Tibial artery (tissue), 4 donors: ENCODE data around the gene CCT2.
"Not testable (repeated sequence)": the region's sequence is repeated elsewhere in the genome, so short reads cannot be mapped to it uniquely, and the experiment has no call there.

Experiments
- DNase-seq, 2 donors: peaks; one replicate each; pipeline ENCODE4 v3.0.0-alpha.2; 2019
- H3K27ac ChIP-seq, 2 donors: fragments of 200-600 bp; sonication (generic) in 1 of 2; 1 replicate in 1 of 2; 2 replicates in 1 of 2; pipeline ENCODE4 v1.5.1; 2018 to 2019; ENCODE audit warnings: mild to moderate bottlenecking in 1 of 2
- H3K27me3 ChIP-seq, 2 donors: fragments of 200-600 bp; sonication (generic) in 1 of 2; one replicate each; pipeline versions ENCODE4 v1.5.1 to v1.6.0; 2016 to 2019
- H3K36me3 ChIP-seq, 3 donors: fragments of 200-600 bp; sonication (generic) in 2 of 3; one replicate each; pipeline ENCODE4 v1.5.1; 2016 to 2019; ENCODE audit warnings: mild to moderate bottlenecking in 2 of 3
- H3K4me1 ChIP-seq, 4 donors: fragments of 200-600 bp; sonication (generic) in 2 of 4; 1 replicate in 3 of 4; 2 replicates in 1 of 4; pipeline ENCODE4 v1.5.1; 2016 to 2019
- H3K4me3 ChIP-seq, 2 donors: fragments of 200-600 bp; sonication (generic) in 1 of 2; 1 replicate in 1 of 2; 2 replicates in 1 of 2; pipeline ENCODE4 v1.5.1; 2018 to 2019; ENCODE audit warnings: mild to moderate bottlenecking in 2 of 2
- H3K9me3 ChIP-seq, 3 donors: fragments of 200-600 bp; sonication (generic) in 1 of 3; one replicate each; pipeline ENCODE4 v1.5.1; 2016 to 2019
- intact Hi-C: fragments of 100-400 bp; cut with DNase I; formaldehyde crosslinking; loops from one replicate; pipeline ENCODE4 v1.15.0; 2023; ENCODE audit warnings: low total_unique reads
- TF ChIP-seq, protein P1 (sequence below), 2 experiments: fragments of 200-600 bp in 1 of 2; fragments of 450-650 bp in 1 of 2; IDR thresholded peaks; one replicate each; pipeline ENCODE4 v1.5.1; 2017 to 2019; ENCODE audit warnings: antibody characterized with exemption in 2 of 2, mild to moderate bottlenecking in 1 of 2, moderate library complexity in 1 of 2

The CCT2 gene

DNA sequence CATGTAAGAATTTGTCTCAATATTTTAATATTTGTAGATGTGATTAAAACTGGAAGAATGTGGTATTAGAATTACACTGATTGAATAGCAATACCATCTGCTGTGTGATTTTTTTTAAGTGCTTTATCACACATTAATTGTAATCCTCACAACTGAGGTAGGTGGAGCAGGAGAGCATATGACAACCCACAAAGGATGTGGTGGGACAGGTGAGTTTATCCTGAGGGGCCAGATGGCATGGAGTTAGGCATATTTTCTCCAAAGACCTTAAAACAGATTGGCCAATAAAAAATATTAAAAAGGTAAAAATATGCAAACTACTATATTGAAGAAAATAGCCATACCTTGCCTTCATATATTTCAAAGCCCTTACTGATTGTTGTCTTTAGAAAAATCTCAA lies 17.7 kb downstream of the CCT2 start:
- Histone ChIP-seq H3K4me1 (no peaks in the 10 kb centered on the region), H3K4me3 (no peak overlapping the region), H3K27ac (no peak overlapping the region), H3K27me3 (no peaks in the 10 kb centered on the region), H3K9me3 (no peaks in the 10 kb centered on the region), H3K36me3 (peaks cover 52 to 57% (median 54%) of the 10 kb centered on the region in 3 donors)
- DNase-seq, result no peak
- intact Hi-C loops, result no loop called here
- TF ChIP-seq, protein P1, sequence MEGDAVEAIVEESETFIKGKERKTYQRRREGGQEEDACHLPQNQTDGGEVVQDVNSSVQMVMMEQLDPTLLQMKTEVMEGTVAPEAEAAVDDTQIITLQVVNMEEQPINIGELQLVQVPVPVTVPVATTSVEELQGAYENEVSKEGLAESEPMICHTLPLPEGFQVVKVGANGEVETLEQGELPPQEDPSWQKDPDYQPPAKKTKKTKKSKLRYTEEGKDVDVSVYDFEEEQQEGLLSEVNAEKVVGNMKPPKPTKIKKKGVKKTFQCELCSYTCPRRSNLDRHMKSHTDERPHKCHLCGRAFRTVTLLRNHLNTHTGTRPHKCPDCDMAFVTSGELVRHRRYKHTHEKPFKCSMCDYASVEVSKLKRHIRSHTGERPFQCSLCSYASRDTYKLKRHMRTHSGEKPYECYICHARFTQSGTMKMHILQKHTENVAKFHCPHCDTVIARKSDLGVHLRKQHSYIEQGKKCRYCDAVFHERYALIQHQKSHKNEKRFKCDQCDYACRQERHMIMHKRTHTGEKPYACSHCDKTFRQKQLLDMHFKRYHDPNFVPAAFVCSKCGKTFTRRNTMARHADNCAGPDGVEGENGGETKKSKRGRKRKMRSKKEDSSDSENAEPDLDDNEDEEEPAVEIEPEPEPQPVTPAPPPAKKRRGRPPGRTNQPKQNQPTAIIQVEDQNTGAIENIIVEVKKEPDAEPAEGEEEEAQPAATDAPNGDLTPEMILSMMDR (IDR thresholded peaks at IDR 0.05), result no peak

GRCh38 chr12:69603556-69603955 lies 18.3 kb downstream of the CCT2 start:
- DNase-seq, H3K27me3 ChIP-seq, intact Hi-C loops, H3K4me1 ChIP-seq, H3K27ac ChIP-seq, H3K9me3 ChIP-seq, H3K4me3 ChIP-seq: not testable (repeated sequence)
- peaks cover 46 to 51% (median 48%) of the 10 kb centered on the region in 3 donors for H3K36me3 ChIP-seq

DNA sequence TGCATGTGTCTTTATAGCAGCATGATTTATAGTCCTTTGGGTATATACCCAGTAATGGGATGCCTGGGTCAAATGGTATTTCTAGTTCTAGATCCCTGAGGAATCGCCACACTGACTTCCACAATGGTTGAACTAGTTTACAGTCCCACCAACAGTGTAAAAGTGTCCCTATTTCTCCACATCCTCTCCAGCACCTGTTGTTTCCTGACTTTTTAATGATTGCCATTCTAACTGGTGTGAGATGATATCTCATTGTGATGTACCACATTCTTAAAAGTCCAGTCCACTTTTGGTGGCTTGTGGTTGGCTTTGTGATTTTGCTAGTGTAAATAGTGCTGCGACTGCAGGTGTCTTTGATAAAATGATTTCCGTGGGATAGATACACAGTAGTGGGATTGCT lies 19.0 kb downstream of the CCT2 start:
- peaks cover 39 to 44% (median 41%) of the 10 kb centered on the region in 3 donors for H3K36me3 ChIP-seq

DNA sequence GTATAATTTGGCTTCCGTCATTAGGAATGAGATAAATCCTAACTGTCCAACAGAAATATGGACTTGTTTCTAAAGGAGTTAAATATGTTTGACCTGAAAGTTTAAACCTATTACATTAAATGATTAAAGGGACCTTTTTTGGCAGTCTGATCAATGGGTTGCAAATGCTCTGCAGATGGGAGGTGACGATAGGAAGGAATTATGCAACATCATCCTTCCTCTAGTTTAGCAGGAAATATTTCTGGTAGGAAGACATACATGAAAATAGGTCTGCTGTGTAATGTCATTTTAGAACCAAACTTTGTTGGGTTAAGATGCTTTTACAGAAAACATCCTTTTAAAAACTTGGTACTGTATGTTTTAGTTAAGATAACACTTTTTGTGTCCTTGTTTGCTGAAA lies 22.9 kb downstream of the CCT2 start:
- Histone ChIP-seq H3K4me1 (no peaks in the 10 kb centered on the region), H3K36me3 (peaks cover 4 to 6% (median 5%) of the 10 kb centered on the region in 3 donors), H3K27ac (no peak overlapping the region), H3K4me3 (no peak overlapping the region), H3K9me3 (no peaks in the 10 kb centered on the region), H3K27me3 (no peaks in the 10 kb centered on the region)
- intact Hi-C loops, result no loop called here
- TF ChIP-seq, protein P1 (IDR thresholded peaks at IDR 0.05), result no peak
- no peak for DNase-seq

More for the DNA sequence above, 19.0 kb downstream of the CCT2 start:
- H3K9me3 ChIP-seq, H3K27me3 ChIP-seq, H3K4me3 ChIP-seq, H3K27ac ChIP-seq, H3K4me1 ChIP-seq, DNase-seq, intact Hi-C loops: not testable (repeated sequence)

DNA sequence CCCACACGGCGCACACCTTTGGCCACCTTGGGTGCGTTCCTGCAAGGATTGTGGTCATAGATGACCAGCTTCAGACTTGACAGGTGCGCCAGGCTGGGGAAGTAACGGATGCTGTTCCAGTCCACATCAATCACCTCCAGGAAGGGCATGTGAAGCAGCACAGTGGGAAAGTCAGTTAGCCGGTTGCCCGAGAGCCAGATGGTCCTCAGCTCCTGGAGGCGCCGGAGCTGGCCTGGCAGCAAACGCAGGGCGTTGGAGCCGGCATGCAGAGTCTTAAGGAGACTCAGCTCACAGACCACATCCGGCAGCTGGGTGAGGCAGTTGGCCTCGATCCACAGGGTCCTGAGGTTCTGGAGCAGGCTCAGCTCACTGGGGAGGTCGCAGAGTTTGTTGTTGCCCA lies 24.9 kb downstream of the CCT2 start:
- intact Hi-C loops, result no loop called here
- DNase-seq, result no peak
- H3K27ac ChIP-seq, result no peak overlapping the region
- no peaks in the 10 kb centered on the region for H3K4me1 ChIP-seq
- H3K27me3 ChIP-seq, result no peaks in the 10 kb centered on the region
- TF ChIP-seq, protein P1 (IDR thresholded peaks at IDR 0.05), result no peak
- no peaks in the 10 kb centered on the region for H3K9me3 ChIP-seq
- no peaks in the 10 kb centered on the region for H3K36me3 ChIP-seq
- H3K4me3 ChIP-seq, result no peak overlapping the region

GRCh38 chr12:69610729-69611128 lies 25.5 kb downstream of the CCT2 start, which contains the start of gene LRRC10:
Gene LRRC10, minus strand, starts transcription at chr12:69610907. Its CDS starts 69 bp downstream, at chr12:69610838.
- H3K9me3 ChIP-seq, result no peaks in the 10 kb centered on the region
- H3K4me3 ChIP-seq, result no peak within 1 kb of the TSS
- TF ChIP-seq, protein P1 (IDR thresholded peaks at IDR 0.05), result no peak
- DNase-seq, result no peak
- H3K27me3 ChIP-seq, result no peaks in the 10 kb centered on the region
- no peak within 1 kb of the TSS for H3K27ac ChIP-seq
- no peaks in the 10 kb centered on the region for H3K4me1 ChIP-seq
- H3K36me3 ChIP-seq, result no peaks in the 10 kb centered on the region
- intact Hi-C loops, result no loop called here

GRCh38 chr12:69613351-69613750 lies 28.1 kb downstream of the CCT2 start:
- Histone ChIP-seq H3K4me3 (no peak overlapping the region), H3K36me3 (no peaks in the 10 kb centered on the region), H3K27ac (no peak overlapping the region), H3K4me1 (no peaks in the 10 kb centered on the region), H3K27me3 (no peaks in the 10 kb centered on the region), H3K9me3 (no peaks in the 10 kb centered on the region)
- DNase-seq, result no peak
- intact Hi-C loops, result no loop called here
- TF ChIP-seq, protein P1 (IDR thresholded peaks at IDR 0.05), result no peak
